HCT116 (cell line): Measurements from ENCODE around the gene ABCG5. TPM values are rescaled to one million over a fixed set of nuclear protein-coding genes. Genes with fewer than 3 reads are reported as not detected.

Source experiments
- ATAC-seq: fragments of 200-7000 bp; cut with Tn5 transposase; 2 replicates; pipeline ENCODE4 v1.9.1; 2020; ENCODE audit warnings: mild to moderate bottlenecking, moderate library complexity
- BruUV-seq: library from RNA; stranded (reverse); fragments of 400-500 nt; replicated peaks from 2 replicates; lab custom pipeline; 2021; lab: Mats Ljungman, UMichigan
- CTCF ChIA-PET: fragments of 300-600 bp; sonication (Branson Sonifier 250); formaldehyde crosslinking; loops from one replicate; lab custom pipeline; 2021; ENCODE audit warnings: antibody characterized with exemption; lab: Charles Lee
- POLR2A ChIA-PET: fragments of 300-600, 350-600 bp; sonication (Branson Sonifier 250); formaldehyde crosslinking; loops from one replicate; lab custom pipeline; 2021; ENCODE audit warnings: antibody characterized with exemption; lab: Charles Lee
- RAD21 ChIA-PET, 2 experiments: fragments of 300-600 bp; sonication (Branson Sonifier 250); formaldehyde crosslinking; loops; one replicate each; lab custom pipeline; 2023; ENCODE audit warnings: low total read pairs in 2 of 2; ENCODE audit not compliant: uncharacterized antibody in 2 of 2, unreplicated experiment in 2 of 2, low non-redundant PET in 1 of 2; lab: Charles Lee
- DNase-seq: peaks from one replicate; pipeline ENCODE4 v3.0.0-alpha.2; 2010; ENCODE audit warnings: low read depth, low spot score
- H2AFZ ChIP-seq: fragments of 200-600 bp; shearing (Covaris generic), sonication (generic); 2 replicates; pipeline ENCODE4 v1.6.1; 2017; ENCODE audit warnings: low read depth, mixed run types, mixed read lengths, antibody characterized with exemption, low read length; ENCODE audit not compliant: poor library complexity, severe bottlenecking
- H3K27ac ChIP-seq: 2 replicates; pipeline ENCODE4 v1.5.1; 2012; ENCODE audit warnings: low read depth, low read length
- H3K27me3 ChIP-seq: fragments of 200-600 bp; sonication (generic); 2 replicates; pipeline ENCODE4 v1.6.1; 2016; ENCODE audit warnings: mixed run types, low read length, mixed read lengths; ENCODE audit not compliant: insufficient read depth
- H3K36me3 ChIP-seq, 2 experiments: fragments of 200-500 bp in 1 of 2; fragments of 200-600 bp in 1 of 2; sonication (Bioruptor generic) in 1 of 2; sonication (generic) in 1 of 2; 2 replicates each; pipeline versions ENCODE4 v1.5.1 to v1.6.1; 2014 to 2016; ENCODE audit warnings: low read length in 2 of 2, inconsistent platforms in 1 of 2, mixed read lengths in 1 of 2, mixed run types in 1 of 2; ENCODE audit not compliant: insufficient read depth in 2 of 2, control insufficient read depth in 1 of 2
- H3K4me1 ChIP-seq, 2 experiments: fragments of 200-600 bp in 1 of 2; sonication (generic) in 1 of 2; 2 replicates each; pipeline versions ENCODE4 v1.5.1 to v1.6.1; 2012 to 2017; ENCODE audit warnings: low read length in 2 of 2, inconsistent platforms in 1 of 2, mild to moderate bottlenecking in 1 of 2, mixed read lengths in 1 of 2, mixed run types in 1 of 2, moderate library complexity in 1 of 2; ENCODE audit not compliant: insufficient read depth in 2 of 2, control insufficient read depth in 1 of 2
- H3K4me2 ChIP-seq: fragments of 200-600 bp; sonication (generic); 2 replicates; pipeline ENCODE4 v1.6.1; 2017; ENCODE audit warnings: mixed run types, low read length, mixed read lengths
- H3K4me3 ChIP-seq, 2 experiments: fragments of 200-600 bp in 1 of 2; sonication (generic) in 1 of 2; replicated peaks in 1 of 2; 2 replicates each; pipeline ENCODE4 v1.5.1; 2011 to 2016; ENCODE audit warnings: low read length in 2 of 2, control low read depth in 1 of 2, low read depth in 1 of 2, mild to moderate bottlenecking in 1 of 2, mixed read lengths in 1 of 2, mixed run types in 1 of 2
- H3K79me2 ChIP-seq: fragments of 200-600 bp; sonication (generic); 2 replicates; pipeline ENCODE4 v1.6.1; 2017; ENCODE audit warnings: mild to moderate bottlenecking, mixed run types, low read length, moderate library complexity, mixed read lengths; ENCODE audit not compliant: insufficient read depth
- H3K9ac ChIP-seq: fragments of 200-600 bp; sonication (generic); 2 replicates; pipeline ENCODE4 v1.6.1; 2016; ENCODE audit warnings: low read length, mixed read lengths
- H3K9me2 ChIP-seq: fragments of 200-600 bp; sonication (generic), shearing (Covaris generic); 2 replicates; pipeline ENCODE4 v1.6.1; 2017; ENCODE audit warnings: mixed run types, mild to moderate bottlenecking, moderate library complexity; ENCODE audit not compliant: insufficient read depth
- H3K9me3 ChIP-seq, 2 experiments: fragments of 200-500 bp in 1 of 2; fragments of 200-600 bp in 1 of 2; sonication (Bioruptor generic) in 1 of 2; sonication (generic) in 1 of 2; 2 replicates each; pipeline ENCODE4 v1.6.1; 2014 to 2017; ENCODE audit warnings: low read length in 2 of 2, mixed read lengths in 2 of 2, inconsistent platforms in 1 of 2, low read depth in 1 of 2, mild to moderate bottlenecking in 1 of 2, mixed run types in 1 of 2, moderate library complexity in 1 of 2; ENCODE audit not compliant: control insufficient read depth in 1 of 2, insufficient read depth in 1 of 2
- H4K20me1 ChIP-seq: fragments of 200-600 bp; sonication (generic), shearing (Covaris generic); 2 replicates; pipeline ENCODE4 v1.6.1; 2017; ENCODE audit warnings: mixed run types, mild to moderate bottlenecking, moderate library complexity; ENCODE audit not compliant: insufficient read depth
- EGR1 ChIP-seq: IDR thresholded peaks from 2 replicates; pipeline ENCODE4 v1.6.1; 2012; ENCODE audit warnings: low read depth
- ELF1 ChIP-seq: IDR thresholded peaks from 2 replicates; pipeline ENCODE4 v1.6.1; 2012; ENCODE audit warnings: low read depth, borderline replicate concordance
- EZH2 ChIP-seq: fragments of 200-600 bp; sonication (generic); IDR thresholded peaks from 2 replicates; pipeline ENCODE4 v1.6.1; 2017; ENCODE audit warnings: antibody characterized with exemption, mixed run types
- EZH2phosphoT487 ChIP-seq: fragments of 200-600 bp; IDR thresholded peaks from 2 replicates; pipeline ENCODE4 v1.6.1; 2018; ENCODE audit warnings: antibody characterized with exemption, borderline replicate concordance
- FOSL1 ChIP-seq: IDR thresholded peaks from 2 replicates; pipeline ENCODE4 v1.6.1; 2012; ENCODE audit warnings: low read depth
- JUND ChIP-seq: IDR thresholded peaks from 2 replicates; pipeline ENCODE4 v1.6.1; 2012
- POLR2A ChIP-seq: IDR thresholded peaks from 2 replicates; pipeline ENCODE4 v1.7.0; 2011; ENCODE audit warnings: borderline replicate concordance; ENCODE audit not compliant: insufficient read depth, insufficient read length; ENCODE audit errors: extremely low read depth
- RAD21 ChIP-seq: IDR thresholded peaks from 2 replicates; pipeline ENCODE4 v1.6.1; 2012; ENCODE audit warnings: low read depth, mild to moderate bottlenecking
- ZFX ChIP-seq: fragments of 450-650 bp; IDR thresholded peaks from 2 replicates; pipeline ENCODE4 v1.6.1; 2017
- intact Hi-C: fragments of 100-400 bp; cut with micrococcal nuclease; formaldehyde crosslinking; loops from 2 replicates; pipeline ENCODE4 v1.10.0; 2022
- total RNA-seq: library from RNA; stranded (reverse); gene quantifications from one replicate; pipeline ENCODE4 v1.2.1, GENCODE V29; 2021; ENCODE audit not compliant: unreplicated experiment
- TF ChIP-seq, protein P1 (sequence below): IDR thresholded peaks from 2 replicates; pipeline ENCODE4 v1.6.1; 2012; ENCODE audit warnings: low read depth
- TF ChIP-seq, protein P2 (sequence below): IDR thresholded peaks from 2 replicates; pipeline ENCODE4 v1.6.1; 2012
- TF ChIP-seq, protein P3 (sequence below), 3 experiments: fragments of 200-600 bp in 1 of 3; sonication (generic) in 1 of 3; IDR thresholded peaks in 2 of 3; conservative IDR thresholded peaks in 1 of 3; 2 replicates each; pipeline ENCODE4 v1.5.1; 2012 to 2017; ENCODE audit warnings: low read depth in 2 of 3, low read length in 2 of 3, antibody characterized with exemption in 1 of 3, borderline replicate concordance in 1 of 3, control low read depth in 1 of 3, mild to moderate bottlenecking in 1 of 3, mixed read lengths in 1 of 3, mixed run types in 1 of 3, moderate library complexity in 1 of 3; ENCODE audit not compliant: insufficient read depth in 1 of 3

The ABCG5 gene
- total RNA-seq, 1 experiment from 2014 or later = not detected

DNA sequence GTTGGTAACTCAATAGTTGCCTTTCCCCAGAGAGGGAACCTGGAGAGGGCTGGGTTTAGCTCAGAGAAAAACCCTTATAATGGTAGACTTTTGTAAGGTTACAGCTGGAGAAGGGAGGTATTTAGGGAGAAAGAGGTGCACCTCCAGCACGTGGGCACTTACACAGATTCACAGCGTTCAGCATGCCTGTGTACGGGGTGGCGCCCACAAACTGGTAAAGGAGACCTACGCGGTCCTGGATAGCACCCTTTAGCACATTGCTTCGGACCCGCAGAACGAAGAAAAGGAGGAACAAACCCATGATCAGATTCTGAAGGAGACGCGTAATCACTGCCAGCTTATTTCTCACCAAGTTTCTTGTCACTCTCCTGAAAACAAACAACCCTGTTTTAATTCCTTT, 14.9 kb downstream of the ABCG5 start:
- Histone ChIP-seq H3K4me3 (no peak overlapping the region), H3K4me1 (peaks cover 0 to 4% of the 10 kb centered on the region in 2 experiments; a peak in 2 of 4 replicates), H2AFZ (no peak overlapping the region), H3K27ac (no peak overlapping the region), H4K20me1 (no peaks in the 10 kb centered on the region), H3K27me3 (peaks cover 23% of the 10 kb centered on the region; the same call in 1 of the 2 replicates), H3K4me2 (no peak overlapping the region), H3K36me3 (no peaks in the 10 kb centered on the region), H3K9me3 (no peaks in the 10 kb centered on the region), H3K79me2 (no peaks in the 10 kb centered on the region), H3K9me2 (no peaks in the 10 kb centered on the region), H3K9ac (no peak overlapping the region)
- BruUV-seq = no TSS peak
- POLR2A ChIA-PET = no interaction called here
- ATAC-seq (no peak), DNase-seq (no peak)
- TF ChIP-seq FOSL1 (no peak), EGR1 (no peak), ZFX (no peak), JUND (no peak), POLR2A (no peak)
- TF ChIP-seq, protein P1, sequence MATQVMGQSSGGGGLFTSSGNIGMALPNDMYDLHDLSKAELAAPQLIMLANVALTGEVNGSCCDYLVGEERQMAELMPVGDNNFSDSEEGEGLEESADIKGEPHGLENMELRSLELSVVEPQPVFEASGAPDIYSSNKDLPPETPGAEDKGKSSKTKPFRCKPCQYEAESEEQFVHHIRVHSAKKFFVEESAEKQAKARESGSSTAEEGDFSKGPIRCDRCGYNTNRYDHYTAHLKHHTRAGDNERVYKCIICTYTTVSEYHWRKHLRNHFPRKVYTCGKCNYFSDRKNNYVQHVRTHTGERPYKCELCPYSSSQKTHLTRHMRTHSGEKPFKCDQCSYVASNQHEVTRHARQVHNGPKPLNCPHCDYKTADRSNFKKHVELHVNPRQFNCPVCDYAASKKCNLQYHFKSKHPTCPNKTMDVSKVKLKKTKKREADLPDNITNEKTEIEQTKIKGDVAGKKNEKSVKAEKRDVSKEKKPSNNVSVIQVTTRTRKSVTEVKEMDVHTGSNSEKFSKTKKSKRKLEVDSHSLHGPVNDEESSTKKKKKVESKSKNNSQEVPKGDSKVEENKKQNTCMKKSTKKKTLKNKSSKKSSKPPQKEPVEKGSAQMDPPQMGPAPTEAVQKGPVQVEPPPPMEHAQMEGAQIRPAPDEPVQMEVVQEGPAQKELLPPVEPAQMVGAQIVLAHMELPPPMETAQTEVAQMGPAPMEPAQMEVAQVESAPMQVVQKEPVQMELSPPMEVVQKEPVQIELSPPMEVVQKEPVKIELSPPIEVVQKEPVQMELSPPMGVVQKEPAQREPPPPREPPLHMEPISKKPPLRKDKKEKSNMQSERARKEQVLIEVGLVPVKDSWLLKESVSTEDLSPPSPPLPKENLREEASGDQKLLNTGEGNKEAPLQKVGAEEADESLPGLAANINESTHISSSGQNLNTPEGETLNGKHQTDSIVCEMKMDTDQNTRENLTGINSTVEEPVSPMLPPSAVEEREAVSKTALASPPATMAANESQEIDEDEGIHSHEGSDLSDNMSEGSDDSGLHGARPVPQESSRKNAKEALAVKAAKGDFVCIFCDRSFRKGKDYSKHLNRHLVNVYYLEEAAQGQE = no peak
- TF ChIP-seq, protein P2, sequence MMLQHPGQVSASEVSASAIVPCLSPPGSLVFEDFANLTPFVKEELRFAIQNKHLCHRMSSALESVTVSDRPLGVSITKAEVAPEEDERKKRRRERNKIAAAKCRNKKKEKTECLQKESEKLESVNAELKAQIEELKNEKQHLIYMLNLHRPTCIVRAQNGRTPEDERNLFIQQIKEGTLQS = no peak
- CTCF ChIA-PET = no interaction called here
- intact Hi-C loops = no loop called here
- RAD21 ChIA-PET = no interaction called here

DNA sequence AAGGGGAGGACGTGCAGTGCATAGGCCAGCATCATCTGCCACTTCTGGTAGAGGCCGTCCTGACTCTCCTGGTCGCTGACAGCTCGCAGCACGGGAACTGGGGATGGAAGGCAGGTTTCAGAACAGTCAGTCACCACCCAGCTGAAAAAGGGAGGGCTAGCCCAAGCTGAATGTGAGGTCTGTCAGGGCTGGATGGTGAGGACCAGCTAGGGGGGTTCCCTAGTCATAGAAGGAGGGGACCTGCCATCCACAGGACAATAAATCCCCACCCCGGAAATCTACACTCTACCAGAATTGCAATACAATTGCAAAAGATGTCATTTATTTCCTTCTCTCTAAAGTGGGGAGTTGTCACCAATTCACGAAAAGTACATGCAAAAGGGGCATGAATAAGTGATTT, 15.8 kb downstream of the ABCG5 start:
- POLR2A ChIA-PET = no interaction called here
- H2AFZ ChIP-seq = no peak overlapping the region
- no peaks in the 10 kb centered on the region for H3K9me3 ChIP-seq
- no peaks in the 10 kb centered on the region for H3K9me2 ChIP-seq
- H3K4me1 ChIP-seq = peaks cover 0 to 8% of the 10 kb centered on the region in 2 experiments; a peak in 2 of 4 replicates
- no peak overlapping the region for H3K4me3 ChIP-seq
- no TSS peak for BruUV-seq
- H3K79me2 ChIP-seq = no peaks in the 10 kb centered on the region
- H3K36me3 ChIP-seq = no peaks in the 10 kb centered on the region
- RAD21 ChIA-PET = no interaction called here
- intact Hi-C loops = no loop called here
- CTCF ChIA-PET = no interaction called here
- no peak overlapping the region for H3K9ac ChIP-seq
- no peaks in the 10 kb centered on the region for H4K20me1 ChIP-seq
- H3K27ac ChIP-seq = no peak overlapping the region
- peaks cover 23% of the 10 kb centered on the region; the same call in 1 of the 2 replicates for H3K27me3 ChIP-seq
- DNase-seq = no peak
- ATAC-seq = no peak
- H3K4me2 ChIP-seq = no peak overlapping the region
- TF ChIP-seq RAD21 (no peak), EZH2 (no peak), EZH2phosphoT487 (no peak), JUND (no peak), ELF1 (no peak)
- TF ChIP-seq, protein P3, sequence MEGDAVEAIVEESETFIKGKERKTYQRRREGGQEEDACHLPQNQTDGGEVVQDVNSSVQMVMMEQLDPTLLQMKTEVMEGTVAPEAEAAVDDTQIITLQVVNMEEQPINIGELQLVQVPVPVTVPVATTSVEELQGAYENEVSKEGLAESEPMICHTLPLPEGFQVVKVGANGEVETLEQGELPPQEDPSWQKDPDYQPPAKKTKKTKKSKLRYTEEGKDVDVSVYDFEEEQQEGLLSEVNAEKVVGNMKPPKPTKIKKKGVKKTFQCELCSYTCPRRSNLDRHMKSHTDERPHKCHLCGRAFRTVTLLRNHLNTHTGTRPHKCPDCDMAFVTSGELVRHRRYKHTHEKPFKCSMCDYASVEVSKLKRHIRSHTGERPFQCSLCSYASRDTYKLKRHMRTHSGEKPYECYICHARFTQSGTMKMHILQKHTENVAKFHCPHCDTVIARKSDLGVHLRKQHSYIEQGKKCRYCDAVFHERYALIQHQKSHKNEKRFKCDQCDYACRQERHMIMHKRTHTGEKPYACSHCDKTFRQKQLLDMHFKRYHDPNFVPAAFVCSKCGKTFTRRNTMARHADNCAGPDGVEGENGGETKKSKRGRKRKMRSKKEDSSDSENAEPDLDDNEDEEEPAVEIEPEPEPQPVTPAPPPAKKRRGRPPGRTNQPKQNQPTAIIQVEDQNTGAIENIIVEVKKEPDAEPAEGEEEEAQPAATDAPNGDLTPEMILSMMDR (IDR thresholded peaks at IDR 0.05 in 2 of 3, conservative IDR thresholded peaks at IDR 0.05 in 1 of 3; ENCODE audit: borderline replicate concordance in 1 of 3, insufficient read depth in 1 of 3, low read depth in 2 of 3, low read length in 2 of 3) = no peak
- TF ChIP-seq, protein P1 = no peak
